ENCODE data around the gene LTBP1. TPM values are rescaled to one million over a fixed set of nuclear protein-coding genes. Genes with fewer than 3 reads are reported as not detected.
A peak's percentile ranks its signal among the peaks of the same experiment; 100 is the strongest.

The LTBP1 gene
- total RNA-seq, 2 experiments from 2014 or later, result 61.1 to 82.6 TPM

DNA sequence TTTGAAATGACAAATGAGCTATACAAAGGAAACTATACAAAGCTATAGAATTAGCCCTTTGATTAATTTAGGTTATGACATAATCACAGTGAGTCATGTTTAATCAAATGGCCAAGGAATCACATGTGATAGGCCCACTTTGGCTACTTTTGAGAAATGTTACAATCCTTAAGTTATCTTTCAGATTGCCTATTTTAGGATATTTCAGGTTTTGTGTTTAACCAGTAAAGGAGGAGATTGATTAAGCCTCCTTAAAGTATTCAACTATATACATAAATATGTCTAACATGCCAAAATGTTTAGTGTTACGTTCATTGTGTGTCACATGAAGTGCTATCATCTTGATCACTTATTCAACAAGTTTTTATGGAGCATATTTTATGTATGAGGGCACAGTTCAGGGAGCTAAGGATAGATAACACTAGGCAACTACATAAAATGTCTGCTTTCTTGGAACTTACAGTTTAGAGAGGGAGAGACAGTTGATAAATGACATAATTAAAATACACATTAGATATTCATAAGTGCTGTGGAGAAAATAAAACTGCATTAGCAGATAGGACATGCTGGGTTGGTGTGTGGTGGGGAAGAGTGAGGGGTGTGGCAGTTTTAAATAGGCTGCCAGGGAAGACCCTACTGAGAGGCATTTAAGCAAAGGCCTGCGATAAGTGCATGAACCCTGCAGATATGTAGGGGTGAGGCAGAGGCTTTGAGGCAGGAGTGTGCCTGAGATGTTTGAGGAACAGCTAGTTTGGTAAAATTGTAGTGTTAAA lies 77.2 kb downstream of the LTBP1 start:
- no peak overlapping the region for H3K4me2 ChIP-seq (ENCODE audit: low read length)
- no peak overlapping the region for H3K27ac ChIP-seq (ENCODE audit: low read depth, low read length, poor library complexity, severe bottlenecking)
- no peak for TF ChIP-seq EZH2phosphoT487 (IDR thresholded peaks at IDR 0.05; ENCODE audit: borderline replicate concordance, low read depth, low read length)
- TF ChIP-seq, protein P1, sequence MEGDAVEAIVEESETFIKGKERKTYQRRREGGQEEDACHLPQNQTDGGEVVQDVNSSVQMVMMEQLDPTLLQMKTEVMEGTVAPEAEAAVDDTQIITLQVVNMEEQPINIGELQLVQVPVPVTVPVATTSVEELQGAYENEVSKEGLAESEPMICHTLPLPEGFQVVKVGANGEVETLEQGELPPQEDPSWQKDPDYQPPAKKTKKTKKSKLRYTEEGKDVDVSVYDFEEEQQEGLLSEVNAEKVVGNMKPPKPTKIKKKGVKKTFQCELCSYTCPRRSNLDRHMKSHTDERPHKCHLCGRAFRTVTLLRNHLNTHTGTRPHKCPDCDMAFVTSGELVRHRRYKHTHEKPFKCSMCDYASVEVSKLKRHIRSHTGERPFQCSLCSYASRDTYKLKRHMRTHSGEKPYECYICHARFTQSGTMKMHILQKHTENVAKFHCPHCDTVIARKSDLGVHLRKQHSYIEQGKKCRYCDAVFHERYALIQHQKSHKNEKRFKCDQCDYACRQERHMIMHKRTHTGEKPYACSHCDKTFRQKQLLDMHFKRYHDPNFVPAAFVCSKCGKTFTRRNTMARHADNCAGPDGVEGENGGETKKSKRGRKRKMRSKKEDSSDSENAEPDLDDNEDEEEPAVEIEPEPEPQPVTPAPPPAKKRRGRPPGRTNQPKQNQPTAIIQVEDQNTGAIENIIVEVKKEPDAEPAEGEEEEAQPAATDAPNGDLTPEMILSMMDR (conservative IDR thresholded peaks at IDR 0.05; ENCODE audit: low read length), result no peak
- no peaks in the 10 kb centered on the region for H3K4me1 ChIP-seq (ENCODE audit: insufficient read depth, low read length, poor library complexity, severe bottlenecking)
- ChIA-PET POLR2A (interaction anchor here (4.2 kb wide), 1 partner anchor 8 kb away, joined by 33 read pairs; no protein-coding TSS in a partner anchor), CTCF (ENCODE audit: unreplicated experiment) (no interaction called here)
- no peak overlapping the region for H2AFZ ChIP-seq (ENCODE audit: low read length)
- no peak for DNase-seq (ENCODE audit: low spot score)
- H3K79me2 ChIP-seq (ENCODE audit: insufficient read depth, low read depth, low read length), result no peaks in the 10 kb centered on the region
- H3K9me3 ChIP-seq (ENCODE audit: low read length), result peaks cover 5% of the 10 kb centered on the region; the same call in 1 of the 2 replicates
- TSS peak; percentile 3 for BruUV-seq (replicated peaks)
- H3K36me3 ChIP-seq (ENCODE audit: insufficient read depth, low read length), result peaks cover 86% of the 10 kb centered on the region
- intact Hi-C loops (cut with micrococcal nuclease; ENCODE audit: unreplicated experiment), result no loop called here
- H4K20me1 ChIP-seq (ENCODE audit: insufficient read depth, low read length), result no peaks in the 10 kb centered on the region
- no peak overlapping the region for H3K4me3 ChIP-seq (ENCODE audit: low read depth, low read length, poor library complexity, severe bottlenecking)
- H3K9me2 ChIP-seq (ENCODE audit: insufficient read depth, low read length), result no peaks in the 10 kb centered on the region

DNA sequence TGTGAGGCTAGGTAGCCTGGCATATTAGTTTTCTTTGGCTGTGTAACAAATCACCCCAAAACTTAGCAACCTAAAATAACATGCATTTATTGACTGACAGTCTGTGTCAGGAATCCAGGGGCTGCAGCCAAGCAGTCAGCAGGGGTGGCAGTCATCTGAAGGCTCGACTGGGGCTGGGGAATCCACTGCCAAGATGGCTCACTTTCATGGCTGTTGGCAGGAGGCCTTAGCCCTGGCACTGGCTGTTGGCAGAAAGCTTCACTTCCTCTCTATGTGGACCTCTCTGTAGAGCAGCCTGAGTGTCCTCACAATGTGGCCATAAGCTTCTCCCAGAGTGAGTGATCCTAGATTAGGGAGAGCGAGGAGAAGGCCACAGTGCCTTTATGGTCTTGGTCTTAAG lies 78.0 kb downstream of the LTBP1 start:
- no peaks in the 10 kb centered on the region for H3K4me1 ChIP-seq (ENCODE audit: insufficient read depth, low read length, poor library complexity, severe bottlenecking)
- H3K9me2 ChIP-seq (ENCODE audit: insufficient read depth, low read length), result no peaks in the 10 kb centered on the region
- no peak overlapping the region for H3K4me3 ChIP-seq (ENCODE audit: low read depth, low read length, poor library complexity, severe bottlenecking)
- POLR2A ChIA-PET, result interaction anchor here (1.3 to 1.4 kb wide), 2 partner anchors 17 to 61 kb away, joined by 3 to 6 read pairs; no protein-coding TSS in a partner anchor
- no peak for DNase-seq (ENCODE audit: low spot score)
- TF ChIP-seq EZH2phosphoT487 (IDR thresholded peaks at IDR 0.05; ENCODE audit: borderline replicate concordance, low read depth, low read length), result no peak
- TF ChIP-seq, protein P1 (conservative IDR thresholded peaks at IDR 0.05; ENCODE audit: low read length), result no peak
- peaks cover 86% of the 10 kb centered on the region for H3K36me3 ChIP-seq (ENCODE audit: insufficient read depth, low read length)
- no peaks in the 10 kb centered on the region for H4K20me1 ChIP-seq (ENCODE audit: insufficient read depth, low read length)
- BruUV-seq (replicated peaks), result no TSS peak
- CTCF ChIA-PET (ENCODE audit: unreplicated experiment), result no interaction called here
- no peaks in the 10 kb centered on the region for H3K79me2 ChIP-seq (ENCODE audit: insufficient read depth, low read depth, low read length)
- H3K27ac ChIP-seq (ENCODE audit: low read depth, low read length, poor library complexity, severe bottlenecking), result no peak overlapping the region
- intact Hi-C loops (cut with micrococcal nuclease; ENCODE audit: unreplicated experiment), result no loop called here
- H3K4me2 ChIP-seq (ENCODE audit: low read length), result no peak overlapping the region
- H2AFZ ChIP-seq (ENCODE audit: low read length), result no peak overlapping the region
- peaks cover 5% of the 10 kb centered on the region; the same call in 1 of the 2 replicates for H3K9me3 ChIP-seq (ENCODE audit: low read length)

DNA sequence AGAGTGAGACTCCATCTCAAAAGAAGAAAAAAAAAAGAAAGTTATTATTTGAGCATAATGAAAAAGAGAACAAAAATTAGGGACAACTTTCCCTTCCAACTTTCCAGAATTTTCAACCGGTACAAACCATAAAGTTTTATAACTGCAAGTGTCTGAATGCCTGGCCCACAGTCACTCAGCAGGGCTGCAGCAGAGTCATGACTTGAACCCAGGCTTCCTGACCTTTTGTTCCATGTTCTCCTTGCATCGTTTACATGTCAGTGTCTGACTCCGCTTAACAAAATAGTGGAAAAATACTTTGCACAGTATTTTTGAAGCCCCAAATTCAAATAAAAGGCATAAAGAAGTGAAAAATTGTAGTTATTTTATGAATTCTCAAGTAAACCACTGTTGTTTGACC lies 82.7 kb downstream of the LTBP1 start:
- Histone ChIP-seq H2AFZ (ENCODE audit: low read length) (no peak overlapping the region), H3K4me3 (ENCODE audit: low read depth, low read length, poor library complexity, severe bottlenecking) (no peak overlapping the region), H3K27ac (ENCODE audit: low read depth, low read length, poor library complexity, severe bottlenecking) (no peak overlapping the region), H4K20me1 (ENCODE audit: insufficient read depth, low read length) (no peaks in the 10 kb centered on the region), H3K36me3 (ENCODE audit: insufficient read depth, low read length) (peaks cover 59% of the 10 kb centered on the region), H3K4me2 (ENCODE audit: low read length) (no peak overlapping the region), H3K9me3 (ENCODE audit: low read length) (peaks cover 4% of the 10 kb centered on the region; the same call in 1 of the 2 replicates), H3K9me2 (ENCODE audit: insufficient read depth, low read length) (no peaks in the 10 kb centered on the region), H3K4me1 (ENCODE audit: insufficient read depth, low read length, poor library complexity, severe bottlenecking) (peaks cover 16% of the 10 kb centered on the region), H3K79me2 (ENCODE audit: insufficient read depth, low read depth, low read length) (peaks cover 5% of the 10 kb centered on the region; the same call in 1 of the 2 replicates)
- ChIA-PET POLR2A (interaction anchor here (5.8 kb wide), 1 partner anchor 7 kb away, joined by 33 read pairs; no protein-coding TSS in a partner anchor), CTCF (ENCODE audit: unreplicated experiment) (no interaction called here)
- intact Hi-C loops (cut with micrococcal nuclease; ENCODE audit: unreplicated experiment), result no loop called here
- no TSS peak for BruUV-seq (replicated peaks)
- TF ChIP-seq, protein P1 (conservative IDR thresholded peaks at IDR 0.05; ENCODE audit: low read length), result no peak
- DNase-seq (ENCODE audit: low spot score), result no peak
